ENCODE measurements around the gene AGTPBP1.

GRCh38 chr9:85746309-85746708, 4.6 kb upstream of the AGTPBP1 start:
- TF ChIP-seq, protein P1, sequence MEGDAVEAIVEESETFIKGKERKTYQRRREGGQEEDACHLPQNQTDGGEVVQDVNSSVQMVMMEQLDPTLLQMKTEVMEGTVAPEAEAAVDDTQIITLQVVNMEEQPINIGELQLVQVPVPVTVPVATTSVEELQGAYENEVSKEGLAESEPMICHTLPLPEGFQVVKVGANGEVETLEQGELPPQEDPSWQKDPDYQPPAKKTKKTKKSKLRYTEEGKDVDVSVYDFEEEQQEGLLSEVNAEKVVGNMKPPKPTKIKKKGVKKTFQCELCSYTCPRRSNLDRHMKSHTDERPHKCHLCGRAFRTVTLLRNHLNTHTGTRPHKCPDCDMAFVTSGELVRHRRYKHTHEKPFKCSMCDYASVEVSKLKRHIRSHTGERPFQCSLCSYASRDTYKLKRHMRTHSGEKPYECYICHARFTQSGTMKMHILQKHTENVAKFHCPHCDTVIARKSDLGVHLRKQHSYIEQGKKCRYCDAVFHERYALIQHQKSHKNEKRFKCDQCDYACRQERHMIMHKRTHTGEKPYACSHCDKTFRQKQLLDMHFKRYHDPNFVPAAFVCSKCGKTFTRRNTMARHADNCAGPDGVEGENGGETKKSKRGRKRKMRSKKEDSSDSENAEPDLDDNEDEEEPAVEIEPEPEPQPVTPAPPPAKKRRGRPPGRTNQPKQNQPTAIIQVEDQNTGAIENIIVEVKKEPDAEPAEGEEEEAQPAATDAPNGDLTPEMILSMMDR (IDR thresholded peaks at IDR 0.05), result no peak
- TF ChIP-seq POLR2A (IDR thresholded peaks at IDR 0.05), result no peak
